GM23248 (cell line): Measurements from ENCODE around the gene PLEKHG4B.

Source experiments
- EZH2 ChIP-seq: fragments of 200-600 bp; sonication (generic); IDR thresholded peaks from 2 replicates; pipeline ENCODE4 v1.6.1; 2018; ENCODE audit warnings: antibody characterized with exemption, mild to moderate bottlenecking; ENCODE audit not compliant: insufficient read depth, poor library complexity, severe bottlenecking
- EZH2phosphoT487 ChIP-seq: fragments of 200-600 bp; sonication (generic); IDR thresholded peaks from 2 replicates; pipeline ENCODE4 v1.6.1; 2018; ENCODE audit warnings: antibody characterized with exemption, moderate library complexity, mild to moderate bottlenecking, low read depth; ENCODE audit not compliant: insufficient read depth

GRCh38 chr5:200985-201384 is 109.0 kb downstream of the PLEKHG4B start:
- TF ChIP-seq EZH2phosphoT487 (no peak), EZH2 (no peak)
